IMR-90 (cell line): ENCODE measurements around the gene TATDN2. TPM values are rescaled to one million over a fixed set of nuclear protein-coding genes. Genes with fewer than 3 reads are reported as not detected.

Source experiments
- ATAC-seq: fragments of 200-7000 bp; cut with Tn5 transposase; 2 replicates; pipeline ENCODE4 v1.9.1; 2020; ENCODE audit warnings: low read depth, mild to moderate bottlenecking, moderate library complexity
- BruUV-seq: library from RNA; stranded (reverse); fragments of 400-500 nt; replicated peaks from 2 replicates; lab custom pipeline; 2021; lab: Mats Ljungman, UMichigan
- CTCF ChIA-PET: fragments of 300-600 bp; formaldehyde crosslinking; extraction: SDS; loops from one replicate; lab custom pipeline; 2021; ENCODE audit warnings: antibody characterized with exemption; lab: Yijun Ruan, JAX
- POLR2A ChIA-PET: fragments of 300-600 bp; sonication (Branson Sonifier 250); formaldehyde crosslinking; loops from one replicate; lab custom pipeline; 2022; ENCODE audit warnings: antibody characterized with exemption; ENCODE audit not compliant: unreplicated experiment; lab: Charles Lee
- DNase-seq: peaks from one replicate; pipeline ENCODE4 v3.0.0; 2013
- H2AFZ ChIP-seq: replicated peaks from 2 replicates; pipeline ENCODE3; 2013; ENCODE audit warnings: low read length, mild to moderate bottlenecking; ENCODE audit not compliant: poor library complexity
- H2AK5ac ChIP-seq: 2 replicates; pipeline ENCODE4 v1.6.1; 2013; ENCODE audit warnings: low read depth, low read length, inconsistent platforms
- H2AK9ac ChIP-seq: replicated peaks from 2 replicates; pipeline ENCODE3; 2013; ENCODE audit warnings: mild to moderate bottlenecking, low read depth, low read length, moderate library complexity; ENCODE audit not compliant: poor library complexity
- H2BK120ac ChIP-seq: 2 replicates; pipeline ENCODE4 v1.6.1; 2013; ENCODE audit warnings: low read depth, low read length, inconsistent platforms
- H2BK15ac ChIP-seq: 3 replicates; pipeline ENCODE4 v1.6.1; 2013; ENCODE audit warnings: low read depth, low read length, inconsistent platforms
- H2BK20ac ChIP-seq: 2 replicates; pipeline ENCODE4 v1.6.1; 2013; ENCODE audit warnings: low read depth, mild to moderate bottlenecking, inconsistent platforms, low read length, moderate library complexity
- H2BK5ac ChIP-seq: 2 replicates; pipeline ENCODE4 v1.6.1; 2013; ENCODE audit warnings: mild to moderate bottlenecking, low read depth, low read length, inconsistent platforms; ENCODE audit not compliant: poor library complexity, severe bottlenecking
- H3K14ac ChIP-seq: replicated peaks from 2 replicates; pipeline ENCODE4 v1.6.1; 2013; ENCODE audit warnings: low read depth, low read length, inconsistent platforms
- H3K18ac ChIP-seq: 2 replicates; pipeline ENCODE4 v1.6.1; 2013; ENCODE audit warnings: low read depth, low read length, control low read depth
- H3K23ac ChIP-seq: 2 replicates; pipeline ENCODE4 v1.6.1; 2013; ENCODE audit warnings: low read depth, low read length, inconsistent platforms
- H3K27ac ChIP-seq: 2 replicates; pipeline ENCODE4 v1.5.1; 2013; ENCODE audit warnings: mild to moderate bottlenecking, control low read depth, low read length; ENCODE audit not compliant: insufficient read depth
- H3K27me3 ChIP-seq: 2 replicates; pipeline ENCODE4 v1.6.1; 2013; ENCODE audit warnings: low read length; ENCODE audit not compliant: control insufficient read depth, insufficient read depth
- H3K36me3 ChIP-seq: 2 replicates; pipeline ENCODE4 v1.6.1; 2013; ENCODE audit warnings: low read length, mixed read lengths; ENCODE audit not compliant: control insufficient read depth, insufficient read depth
- H3K4ac ChIP-seq: 2 replicates; pipeline ENCODE4 v1.6.1; 2013; ENCODE audit warnings: low read depth, low read length, inconsistent platforms
- H3K4me1 ChIP-seq: 2 replicates; pipeline ENCODE4 v1.6.1; 2013; ENCODE audit warnings: low read length, mixed read lengths; ENCODE audit not compliant: control insufficient read depth, insufficient read depth
- H3K4me2 ChIP-seq: 2 replicates; pipeline ENCODE4 v1.6.1; 2013; ENCODE audit warnings: low read depth, mild to moderate bottlenecking, control low read depth, low read length, moderate library complexity
- H3K4me3 ChIP-seq: 2 replicates; pipeline ENCODE4 v1.5.1; 2013; ENCODE audit warnings: low read depth, mild to moderate bottlenecking, control low read depth, low read length, moderate library complexity; ENCODE audit not compliant: insufficient read depth
- H3K56ac ChIP-seq: 2 replicates; pipeline ENCODE4 v1.6.1; 2013; ENCODE audit warnings: low read length, inconsistent platforms; ENCODE audit not compliant: insufficient read depth; ENCODE audit errors: extremely low read depth
- H3K79me1 ChIP-seq, 2 experiments: 2 replicates each; pipeline ENCODE4 v1.6.1; 2013; ENCODE audit warnings: low read length in 2 of 2, inconsistent platforms in 1 of 2, low read depth in 1 of 2
- H3K9ac ChIP-seq: 2 replicates; pipeline ENCODE4 v1.6.1; 2013; ENCODE audit warnings: low read depth, low read length, control low read depth
- H3K9me1 ChIP-seq: 2 replicates; pipeline ENCODE4 v1.6.1; 2013; ENCODE audit warnings: low read length, inconsistent platforms; ENCODE audit not compliant: insufficient read depth
- H3K9me3 ChIP-seq: 2 replicates; pipeline ENCODE4 v1.6.1; 2013; ENCODE audit warnings: low read length; ENCODE audit not compliant: control insufficient read depth, insufficient read depth
- H4K20me1 ChIP-seq: 2 replicates; pipeline ENCODE4 v1.6.1; 2013; ENCODE audit warnings: low read length, inconsistent platforms; ENCODE audit not compliant: insufficient read depth
- H4K5ac ChIP-seq: 2 replicates; pipeline ENCODE4 v1.6.1; 2013; ENCODE audit warnings: mild to moderate bottlenecking, low read depth, low read length, control low read depth
- H4K8ac ChIP-seq, 2 experiments: 2 replicates each; pipeline ENCODE4 v1.6.1; 2013; ENCODE audit warnings: low read depth in 2 of 2, low read length in 2 of 2, control low read depth in 1 of 2, inconsistent platforms in 1 of 2
- H4K91ac ChIP-seq: 2 replicates; pipeline ENCODE4 v1.6.1; 2013; ENCODE audit warnings: low read depth, low read length, inconsistent platforms; ENCODE audit not compliant: insufficient read depth
- MXI1 ChIP-seq: IDR thresholded peaks from 2 replicates; pipeline ENCODE4 v1.6.1; 2012; ENCODE audit warnings: low read depth, mild to moderate bottlenecking, low read length, moderate library complexity, borderline replicate concordance
- WGBS, 2 experiments: methylation state at CpG; one replicate each; pipeline versions ENCODE4 v1.1.5 to v1.1.7; 2013; ENCODE audit warnings: missing lambda C conversion rate in 2 of 2; ENCODE audit not compliant: insufficient read length in 1 of 2; ENCODE audit errors: extremely low coverage in 2 of 2; 5-methylcytosine and 5-hydroxymethylcytosine counted together
- dilution Hi-C: fragments of 300-500 bp; cut with HindIII; formaldehyde crosslinking; loops from one replicate; pipeline ENCODE4 v1.14.3; 2018; ENCODE audit warnings: low sequenced_read_pairs; ENCODE audit not compliant: unreplicated experiment
- in situ Hi-C: fragments of 300-500 bp; cut with MboI; formaldehyde crosslinking; loops from 3 replicates; pipeline ENCODE4 v1.14.3; 2019; ENCODE audit warnings: low sequenced_read_pairs, inconsistent platforms, mixed read lengths
- intact Hi-C: fragments of 100-400 bp; cut with micrococcal nuclease; formaldehyde crosslinking; loops from 2 replicates; pipeline ENCODE4 v1.10.0; 2022
- polyA plus RNA-seq, 3 experiments: library from polyadenylated mRNA; depleted of rRNA; stranded (reverse); fragments of >200 nt; gene quantifications; 2 replicates each; pipeline ENCODE4 v1.2.3, GENCODE V29; 2012; ENCODE audit warnings: low replicate concordance in 1 of 3
- total RNA-seq: library from RNA; depleted of rRNA; stranded (reverse); fragments of >200 nt; gene quantifications from 2 replicates; pipeline ENCODE4 v1.2.3, GENCODE V29; 2012

TATDN2 gene
- total and polyA plus RNA-seq, 2 of the 4 experiments (the other 2 are of a cell fraction): 9.0 to 18.8 TPM

DNA sequence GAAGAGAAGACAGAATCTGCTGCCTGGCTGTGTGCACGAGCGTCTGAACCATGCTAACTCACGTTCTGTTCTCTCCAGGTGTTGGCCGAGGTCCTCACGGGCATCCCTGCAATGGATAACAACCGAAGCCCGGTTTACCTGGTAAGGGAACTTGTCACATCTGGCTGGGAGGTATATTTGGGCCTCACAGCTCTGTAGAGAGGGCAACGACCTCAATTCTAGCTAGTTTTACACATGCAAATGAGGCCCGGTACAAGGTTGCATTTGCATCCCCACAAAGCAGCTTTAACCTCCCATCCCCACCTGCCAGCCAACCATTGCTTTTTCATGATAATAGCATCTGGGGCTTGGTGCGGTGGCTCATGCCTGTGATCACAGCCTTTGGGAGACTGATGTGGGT, 22.0 kb upstream of the TATDN2 start:
- no peak overlapping the region for H4K91ac ChIP-seq
- dilution Hi-C loops: no loop called here
- H3K9ac ChIP-seq: no peak overlapping the region
- no peak overlapping the region for H3K4me3 ChIP-seq
- H3K9me1 ChIP-seq: peaks cover 14% of the 10 kb centered on the region
- no peak overlapping the region for H4K5ac ChIP-seq
- peaks cover 8% of the 10 kb centered on the region for H3K4me1 ChIP-seq
- no peaks in the 10 kb centered on the region for H3K9me3 ChIP-seq
- H3K56ac ChIP-seq: no peak overlapping the region
- H3K4ac ChIP-seq: no peak overlapping the region
- no TSS peak for BruUV-seq
- H2BK5ac ChIP-seq: no peak overlapping the region
- no peak for ATAC-seq
- no peak overlapping the region for H2AFZ ChIP-seq
- ChIA-PET POLR2A (no interaction called here), CTCF (interaction anchor here (0.9 to 1.2 kb wide), 2 partner anchors 61 to 62 kb away, joined by 3 to 6 read pairs; no protein-coding TSS in a partner anchor)
- no peak overlapping the region for H3K14ac ChIP-seq
- no peak overlapping the region for H3K18ac ChIP-seq
- H3K79me1 ChIP-seq: peaks cover 3 to 17% of the 10 kb centered on the region in 2 experiments; a peak in 2 of 4 replicates
- H2AK9ac ChIP-seq: no peak overlapping the region
- WGBS, 2 experiments: 49% methylated on average over 9 of the region's 10 CpGs; no CpG with 5 or more reads in 1 of the 2 experiments
- H3K36me3 ChIP-seq: peaks cover 20% of the 10 kb centered on the region
- no peaks in the 10 kb centered on the region for H3K27me3 ChIP-seq
- H3K27ac ChIP-seq: no peak overlapping the region
- H2BK120ac ChIP-seq: no peak overlapping the region
- H2BK15ac ChIP-seq: no peak overlapping the region
- H2AK5ac ChIP-seq: no peak overlapping the region
- H3K23ac ChIP-seq: no peak overlapping the region
- no peaks in the 10 kb centered on the region for H4K20me1 ChIP-seq
- intact Hi-C loops: loop anchor here (10.0 kb wide), 1 partner anchor 511 kb away; no protein-coding TSS in a partner anchor
- in situ Hi-C loops: no loop called here
- no peak overlapping the region for H3K4me2 ChIP-seq
- H4K8ac ChIP-seq: no peak overlapping the region
- TF ChIP-seq MXI1: no peak
- DNase-seq: no peak
- H2BK20ac ChIP-seq: no peak overlapping the region
